Ishikawa (cell line): Measurements from ENCODE around the gene SLC44A2.

ENCODE experiments used
- EGR1 ChIP-seq: IDR thresholded peaks from 2 replicates; pipeline ENCODE4 v1.6.1; 2012
- FOXM1 ChIP-seq: IDR thresholded peaks from 2 replicates; pipeline ENCODE4 v1.6.1; 2012; ENCODE audit warnings: low read depth, borderline replicate concordance
- NFIC ChIP-seq: IDR thresholded peaks from 2 replicates; pipeline ENCODE4 v1.6.1; 2012
- TAF1 ChIP-seq: IDR thresholded peaks from 2 replicates; pipeline ENCODE4 v1.6.1; 2012; ENCODE audit warnings: low read depth, mild to moderate bottlenecking

- TF ChIP-seq NFIC, result no peak
- no peak for TF ChIP-seq FOXM1
- no peak for TF ChIP-seq EGR1
- no peak for TF ChIP-seq TAF1
Measured at GRCh38 chr19:10602330-10603083, 22.8 kb upstream of the SLC44A2 start.
